ENCODE results near the gene ANKRD13D. TPM values are rescaled to one million over a fixed set of nuclear protein-coding genes. Genes with fewer than 3 reads are reported as not detected.

ANKRD13D gene
- total and polyA plus RNA-seq, 8 donors, result 18.5 to 96.4 (median 36.8) TPM

GRCh38 chr11:67291481-67292381, 2.6 kb downstream of the ANKRD13D start:
- whole genome bisulfite sequencing, 5 donors, result 93 to 97% (median 94%) methylated on average over 30 to 33 of the region's 33 CpGs
- DNase-seq, result no peak
- H3K36me3 ChIP-seq, result peaks cover 17 to 54% (median 43%) of the 10 kb centered on the region in 4 donors
- no peak overlapping the region for H3K4me3 ChIP-seq
- peaks cover 44 to 64% (median 52%) of the 10 kb centered on the region in 4 donors for H3K4me1 ChIP-seq
- H3K27me3 ChIP-seq, result no peaks in the 10 kb centered on the region
- intact Hi-C loops (cut with DNase I; ENCODE audit: low total_unique reads), result no loop called here
- peaks cover 0 to 10% (median 0%) of the 10 kb centered on the region in 4 donors for H3K9me3 ChIP-seq
- TF ChIP-seq POLR2AphosphoS5 (IDR thresholded peaks at IDR 0.05), result no peak
- no peak for TF ChIP-seq POLR2A (IDR thresholded peaks at IDR 0.05)
- no peak for TF ChIP-seq EP300 (IDR thresholded peaks at IDR 0.05)
- TF ChIP-seq CTCF (IDR thresholded peaks at IDR 0.05), result no peak
- H3K27ac ChIP-seq, result peak overlapping the region in 2 of 5 donors; percentile 29 to 85

GRCh38 chr11:67292671-67293070, 3.6 kb downstream of the ANKRD13D start:
- H3K27ac ChIP-seq, result peak overlapping the region in 1 of 5 donors; percentile 85
- peaks cover 17 to 58% (median 48%) of the 10 kb centered on the region in 4 donors for H3K36me3 ChIP-seq
- H3K4me1 ChIP-seq, result peaks cover 34 to 55% (median 44%) of the 10 kb centered on the region in 4 donors
- TF ChIP-seq POLR2A (IDR thresholded peaks at IDR 0.05) (no peak), CTCF (IDR thresholded peaks at IDR 0.05) (no peak), POLR2AphosphoS5 (IDR thresholded peaks at IDR 0.05) (no peak), EP300 (IDR thresholded peaks at IDR 0.05) (no peak)
- no peak overlapping the region for H3K4me3 ChIP-seq
- no peaks in the 10 kb centered on the region for H3K27me3 ChIP-seq
- 54 to 69% (median 58%) methylated on average over 3 of the region's 3 CpGs for WGBS, 5 donors
- intact Hi-C loops (cut with DNase I; ENCODE audit: low total_unique reads), result no loop called here
- peaks cover 0 to 10% (median 0%) of the 10 kb centered on the region in 4 donors for H3K9me3 ChIP-seq
- no peak for DNase-seq

DNA sequence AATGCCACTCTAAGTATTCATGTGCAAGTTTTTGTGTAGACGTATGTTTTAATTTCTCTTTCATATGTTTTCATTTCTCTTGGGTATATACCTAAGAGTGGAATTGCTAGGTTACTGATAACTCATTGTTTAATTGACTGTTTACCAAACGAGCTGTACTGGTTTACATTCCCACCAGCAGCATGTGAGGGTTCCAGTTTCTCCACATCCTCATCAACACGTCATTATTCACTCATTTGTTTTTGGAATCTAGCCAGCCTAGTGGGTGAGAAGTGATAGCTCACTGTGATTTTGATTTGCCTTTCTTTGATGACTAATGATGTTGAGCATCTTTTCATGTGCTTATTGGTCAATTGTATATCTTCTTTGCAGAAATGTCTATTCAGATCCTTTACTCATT, 4.0 kb downstream of the ANKRD13D start:
- 16 to 31% (median 24%) methylated on average over 3 of the region's 3 CpGs for WGBS, 5 donors
- peak overlapping the region in 1 of 5 donors; percentile 85 for H3K27ac ChIP-seq

DNA sequence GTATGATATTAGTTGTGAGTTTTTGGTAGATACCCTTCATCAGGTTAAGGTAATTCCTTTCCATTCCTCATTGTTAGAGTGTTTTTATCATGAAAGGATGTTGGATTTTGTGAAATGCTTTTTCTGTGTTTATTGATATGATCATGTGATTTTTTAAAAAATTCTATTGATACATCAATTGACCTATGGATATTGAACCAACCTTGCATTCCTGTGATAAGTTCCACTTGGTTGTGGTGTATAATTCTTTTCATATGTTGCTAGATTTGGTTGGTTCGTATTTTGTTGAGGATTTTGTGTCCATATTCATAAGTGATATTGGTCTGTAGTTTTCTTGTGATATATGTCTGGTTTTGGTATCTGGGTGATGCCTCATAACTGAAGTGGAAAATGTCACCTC, 6.7 kb downstream of the ANKRD13D start:
- intact Hi-C loops (cut with DNase I; ENCODE audit: low total_unique reads), result no loop called here
- Histone ChIP-seq H3K27ac (no peak overlapping the region), H3K4me1 (peaks cover 9 to 40% (median 22%) of the 10 kb centered on the region in 4 donors), H3K36me3 (peaks cover 36 to 80% (median 72%) of the 10 kb centered on the region in 4 donors), H3K4me3 (no peak overlapping the region), H3K27me3 (no peaks in the 10 kb centered on the region), H3K9me3 (peaks cover 0 to 10% (median 0%) of the 10 kb centered on the region in 4 donors)
- no peak for DNase-seq
- 97 to 100% (median 100%) methylated on average over 1 of the region's 1 CpG for WGBS, 5 donors
- TF ChIP-seq EP300 (IDR thresholded peaks at IDR 0.05), result no peak
- TF ChIP-seq POLR2A (IDR thresholded peaks at IDR 0.05), result no peak
- TF ChIP-seq CTCF (IDR thresholded peaks at IDR 0.05), result no peak
- no peak for TF ChIP-seq POLR2AphosphoS5 (IDR thresholded peaks at IDR 0.05)

More for the DNA sequence above, 4.0 kb downstream of the ANKRD13D start:
- Histone ChIP-seq H3K4me1 (peaks cover 30 to 52% (median 40%) of the 10 kb centered on the region in 4 donors), H3K4me3 (no peak overlapping the region), H3K27me3 (no peaks in the 10 kb centered on the region), H3K36me3 (peaks cover 17 to 58% (median 52%) of the 10 kb centered on the region in 4 donors), H3K9me3 (peaks cover 0 to 10% (median 0%) of the 10 kb centered on the region in 4 donors)
- intact Hi-C loops (cut with DNase I; ENCODE audit: low total_unique reads), result no loop called here
- no peak for DNase-seq
- TF ChIP-seq EP300 (IDR thresholded peaks at IDR 0.05) (no peak), POLR2AphosphoS5 (IDR thresholded peaks at IDR 0.05) (peak in 1 of 3 donors; percentile 18)
